ENCODE data around the gene TPD52L1. TPM values are rescaled to one million over a fixed set of nuclear protein-coding genes. Genes with fewer than 3 reads are reported as not detected.

The TPD52L1 gene
- total and polyA plus RNA-seq, 2 donors (not counting 1 experiment from before 2014, with no cell fraction given) = not detected

- Histone ChIP-seq H4K20me1 (ENCODE audit: control insufficient read depth, insufficient read depth, low read length, poor library complexity, severe bottlenecking) (no peaks in the 10 kb centered on the region), H3K79me2 (ENCODE audit: control insufficient read depth, insufficient read depth, low read length) (no peaks in the 10 kb centered on the region), H3K27ac (ENCODE audit: low read length in 2 of 2) (no peak overlapping the region), H3K4me3 (ENCODE audit: control extremely low read depth in 1 of 5, extremely low read depth in 1 of 5, insufficient read depth in 1 of 5, low read depth in 2 of 5, low read length in 4 of 5) (no peak overlapping the region), H3K4me2 (replicated peaks; ENCODE audit: low read depth, low read length, poor library complexity, severe bottlenecking) (no peak overlapping the region), H3K27me3 (replicated peaks in 1 of 4; ENCODE audit: control extremely low read depth in 1 of 4, control insufficient read depth in 3 of 4, insufficient read depth in 4 of 4, low read length in 3 of 4) (no peaks in the 10 kb centered on the region), H3K9me3 (ENCODE audit: control extremely low read depth in 1 of 3, control insufficient read depth in 2 of 3, insufficient read depth in 1 of 3, low read length in 2 of 3) (no peaks in the 10 kb centered on the region), H3K9ac (ENCODE audit: low read length) (no peak overlapping the region), H3K36me3 (replicated peaks in 1 of 2; ENCODE audit: control extremely low read depth in 1 of 2, control insufficient read depth in 1 of 2, extremely low read depth in 1 of 2, insufficient read depth in 2 of 2, low read length in 1 of 2) (peaks cover 2 to 21% of the 10 kb centered on the region in 2 experiments), H2AFZ (ENCODE audit: insufficient read depth, low read depth, low read length, poor library complexity, severe bottlenecking) (no peak overlapping the region), H3K4me1 (ENCODE audit: control insufficient read depth in 2 of 2, insufficient read depth in 2 of 2, low read length in 2 of 2) (no peaks in the 10 kb centered on the region)
- POLR2A ChIA-PET = no interaction called here
- H3K4me3 Mint-ChIP-seq = no peak overlapping the region
- no peak for DNase-seq
- TF ChIP-seq, protein P1, sequence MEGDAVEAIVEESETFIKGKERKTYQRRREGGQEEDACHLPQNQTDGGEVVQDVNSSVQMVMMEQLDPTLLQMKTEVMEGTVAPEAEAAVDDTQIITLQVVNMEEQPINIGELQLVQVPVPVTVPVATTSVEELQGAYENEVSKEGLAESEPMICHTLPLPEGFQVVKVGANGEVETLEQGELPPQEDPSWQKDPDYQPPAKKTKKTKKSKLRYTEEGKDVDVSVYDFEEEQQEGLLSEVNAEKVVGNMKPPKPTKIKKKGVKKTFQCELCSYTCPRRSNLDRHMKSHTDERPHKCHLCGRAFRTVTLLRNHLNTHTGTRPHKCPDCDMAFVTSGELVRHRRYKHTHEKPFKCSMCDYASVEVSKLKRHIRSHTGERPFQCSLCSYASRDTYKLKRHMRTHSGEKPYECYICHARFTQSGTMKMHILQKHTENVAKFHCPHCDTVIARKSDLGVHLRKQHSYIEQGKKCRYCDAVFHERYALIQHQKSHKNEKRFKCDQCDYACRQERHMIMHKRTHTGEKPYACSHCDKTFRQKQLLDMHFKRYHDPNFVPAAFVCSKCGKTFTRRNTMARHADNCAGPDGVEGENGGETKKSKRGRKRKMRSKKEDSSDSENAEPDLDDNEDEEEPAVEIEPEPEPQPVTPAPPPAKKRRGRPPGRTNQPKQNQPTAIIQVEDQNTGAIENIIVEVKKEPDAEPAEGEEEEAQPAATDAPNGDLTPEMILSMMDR (IDR thresholded peaks at IDR 0.05) = no peak
- no peak for TF ChIP-seq EZH2 (IDR thresholded peaks at IDR 0.05; ENCODE audit: borderline replicate concordance, insufficient read depth, low read depth, low read length, poor library complexity, severe bottlenecking)
- CTCF ChIA-PET = no interaction called here
- H3K4me1 Mint-ChIP-seq = no peaks in the 10 kb centered on the region
- H3K9me3 Mint-ChIP-seq (ENCODE audit: insufficient read depth) = no peaks in the 10 kb centered on the region
- no peaks in the 10 kb centered on the region for H3K27me3 Mint-ChIP-seq
- 100% methylated on average over 4 of the region's 4 CpGs for WGBS (ENCODE audit: insufficient coverage)
- intact Hi-C loops (cut with micrococcal nuclease) = no loop called here
- no peak overlapping the region for H3K27ac Mint-ChIP-seq
- no peak for ATAC-seq (ENCODE audit: low read depth)
Observed at GRCh38 chr6:125268765-125269164, 115.2 kb downstream of the TPD52L1 start.

- Histone ChIP-seq H3K9me3 (ENCODE audit: control extremely low read depth in 1 of 3, control insufficient read depth in 2 of 3, insufficient read depth in 1 of 3, low read length in 2 of 3) (no peaks in the 10 kb centered on the region), H3K36me3 (replicated peaks in 1 of 2; ENCODE audit: control extremely low read depth in 1 of 2, control insufficient read depth in 1 of 2, extremely low read depth in 1 of 2, insufficient read depth in 2 of 2, low read length in 1 of 2) (peaks cover 2 to 21% of the 10 kb centered on the region in 2 experiments), H3K4me2 (replicated peaks; ENCODE audit: low read depth, low read length, poor library complexity, severe bottlenecking) (no peak overlapping the region), H4K20me1 (ENCODE audit: control insufficient read depth, insufficient read depth, low read length, poor library complexity, severe bottlenecking) (no peaks in the 10 kb centered on the region), H3K9ac (ENCODE audit: low read length) (no peak overlapping the region), H3K4me3 (ENCODE audit: control extremely low read depth in 1 of 5, extremely low read depth in 1 of 5, insufficient read depth in 1 of 5, low read depth in 2 of 5, low read length in 4 of 5) (no peak overlapping the region), H2AFZ (ENCODE audit: insufficient read depth, low read depth, low read length, poor library complexity, severe bottlenecking) (no peak overlapping the region), H3K79me2 (ENCODE audit: control insufficient read depth, insufficient read depth, low read length) (no peaks in the 10 kb centered on the region), H3K27me3 (replicated peaks in 1 of 4; ENCODE audit: control extremely low read depth in 1 of 4, control insufficient read depth in 3 of 4, insufficient read depth in 4 of 4, low read length in 3 of 4) (no peaks in the 10 kb centered on the region), H3K27ac (ENCODE audit: low read length in 2 of 2) (no peak overlapping the region), H3K4me1 (ENCODE audit: control insufficient read depth in 2 of 2, insufficient read depth in 2 of 2, low read length in 2 of 2) (no peaks in the 10 kb centered on the region)
- ChIA-PET POLR2A (no interaction called here), CTCF (no interaction called here)
- no peaks in the 10 kb centered on the region for H3K4me1 Mint-ChIP-seq
- DNase-seq (no peak), ATAC-seq (ENCODE audit: low read depth) (no peak)
- TF ChIP-seq EZH2 (IDR thresholded peaks at IDR 0.05; ENCODE audit: borderline replicate concordance, insufficient read depth, low read depth, low read length, poor library complexity, severe bottlenecking) = no peak
- TF ChIP-seq, protein P1 (IDR thresholded peaks at IDR 0.05) = no peak
- no peaks in the 10 kb centered on the region for H3K9me3 Mint-ChIP-seq (ENCODE audit: insufficient read depth)
- no peaks in the 10 kb centered on the region for H3K27me3 Mint-ChIP-seq
- 100% methylated on average over 6 of the region's 7 CpGs for WGBS (ENCODE audit: insufficient coverage)
- no peak overlapping the region for H3K27ac Mint-ChIP-seq
- intact Hi-C loops (cut with micrococcal nuclease) = no loop called here
- H3K4me3 Mint-ChIP-seq = no peak overlapping the region
Observed at GRCh38 chr6:125269328-125269985, 115.9 kb downstream of the TPD52L1 start.
